Measurements from ENCODE around the gene MDFI. TPM values are rescaled to one million over a fixed set of nuclear protein-coding genes. Genes with fewer than 3 reads are reported as not detected.
A peak's percentile ranks its signal among the peaks of the same experiment; 100 is the strongest.

Gene MDFI
- total RNA-seq, 1 donor from 2014 or later: 11.0 TPM

GRCh38 chr6:41682056-41682477 lies 43.8 kb downstream of the MDFI start:
- TF ChIP-seq CTCF (IDR thresholded peaks at IDR 0.05): peak; percentile 82
- no peaks in the 10 kb centered on the region for H3K27me3 ChIP-seq
- no peak overlapping the region for H3K4me3 ChIP-seq
- peaks cover 11% of the 10 kb centered on the region for H3K4me1 ChIP-seq
- H3K27ac ChIP-seq: no peak overlapping the region
- DNase-seq (peak; percentile 92), ATAC-seq (peak; percentile 95)
- peaks cover 26% of the 10 kb centered on the region for H3K36me3 ChIP-seq
- intact Hi-C loops (cut with DNase I): loop anchor here (5.0 to 10.0 kb wide), 3 partner anchors 80 to 315 kb away; no protein-coding TSS in a partner anchor
- no peaks in the 10 kb centered on the region for H3K9me3 ChIP-seq

GRCh38 chr6:41682497-41683272 lies 44.4 kb downstream of the MDFI start:
- no peak for ATAC-seq
- TF ChIP-seq CTCF (IDR thresholded peaks at IDR 0.05): no peak
- peak overlapping the region; percentile 51 for H3K4me3 ChIP-seq
- H3K4me1 ChIP-seq: peaks cover 11% of the 10 kb centered on the region
- H3K9me3 ChIP-seq: no peaks in the 10 kb centered on the region
- H3K27me3 ChIP-seq: no peaks in the 10 kb centered on the region
- intact Hi-C loops (cut with DNase I): loop anchor here (5.0 to 10.0 kb wide), 3 partner anchors 80 to 315 kb away; no protein-coding TSS in a partner anchor
- DNase-seq: no peak
- H3K36me3 ChIP-seq: peaks cover 33% of the 10 kb centered on the region
- H3K27ac ChIP-seq: peak overlapping the region; percentile 63

- H3K4me1 ChIP-seq: peaks cover 11% of the 10 kb centered on the region
- no peak for ATAC-seq
- intact Hi-C loops (cut with DNase I): loop anchor here (5.0 to 10.0 kb wide), 3 partner anchors 81 to 316 kb away; no protein-coding TSS in a partner anchor
Measured at GRCh38 chr6:41683273-41683522, 44.9 kb downstream of the MDFI start.

GRCh38 chr6:41683523-41684310 lies 45.4 kb downstream of the MDFI start:
- Histone ChIP-seq H3K27me3 (no peaks in the 10 kb centered on the region), H3K36me3 (peaks cover 39% of the 10 kb centered on the region), H3K4me3 (peak overlapping the region; percentile 51), H3K27ac (peak overlapping the region; percentile 63), H3K4me1 (peaks cover 11% of the 10 kb centered on the region), H3K9me3 (no peaks in the 10 kb centered on the region)
- DNase-seq (peak; percentile 92), ATAC-seq (peak; percentile 86)
- intact Hi-C loops (cut with DNase I): loop anchor here (5.0 to 10.0 kb wide), 3 partner anchors 81 to 316 kb away; no protein-coding TSS in a partner anchor
- peak; percentile 92 for TF ChIP-seq CTCF (IDR thresholded peaks at IDR 0.05)

More at GRCh38 chr6:41683273-41683522, 44.9 kb downstream of the MDFI start:
- Histone ChIP-seq H3K4me3 (peak overlapping the region; percentile 51), H3K27ac (peak overlapping the region; percentile 63), H3K27me3 (no peaks in the 10 kb centered on the region), H3K36me3 (peaks cover 38% of the 10 kb centered on the region), H3K9me3 (no peaks in the 10 kb centered on the region)
- no peak for TF ChIP-seq CTCF (IDR thresholded peaks at IDR 0.05)
- no peak for DNase-seq

GRCh38 chr6:41684311-41685180 lies 46.3 kb downstream of the MDFI start:
- DNase-seq (no peak), ATAC-seq (no peak)
- TF ChIP-seq CTCF (IDR thresholded peaks at IDR 0.05): no peak
- Histone ChIP-seq H3K4me3 (no peak overlapping the region), H3K4me1 (peaks cover 11% of the 10 kb centered on the region), H3K9me3 (no peaks in the 10 kb centered on the region), H3K36me3 (peaks cover 39% of the 10 kb centered on the region), H3K27ac (no peak overlapping the region), H3K27me3 (no peaks in the 10 kb centered on the region)
- intact Hi-C loops (cut with DNase I): loop anchor here (5.0 to 10.0 kb wide), 3 partner anchors 82 to 317 kb away; no protein-coding TSS in a partner anchor
